ENCODE measurements around the gene SPINDOC. TPM values are rescaled to one million over a fixed set of nuclear protein-coding genes. Genes with fewer than 3 reads are reported as not detected.
"Not testable (repeated sequence)": the region's sequence is repeated elsewhere in the genome, so short reads cannot be mapped to it uniquely, and the experiment has no call there.

The SPINDOC gene
- total and polyA plus RNA-seq, 9 of the 15 experiments (the other 6 are each of a cell fraction or from before 2014, with no cell fraction given) = 0.70 to 36.3 (median 19.6) TPM

- TF ChIP-seq CLOCK (CRISPR knock-in tag; IDR thresholded peaks at IDR 0.05; ENCODE audit: borderline replicate concordance) = no peak
These were observed 45.6 kb downstream of the SPINDOC start (continued) for GRCh38 chr11:63858628-63859550.

- DNase-seq (ENCODE audit: extremely low read depth in 1 of 4, low spot score in 3 of 4) (no peak), FAIRE-seq (no peak), ATAC-seq (no peak)
- H2AFZ ChIP-seq (ENCODE audit: low read depth, low read length) = no peak overlapping the region
- H3K4me3 ChIP-seq = no peak overlapping the region
- WGBS (ENCODE audit: insufficient coverage, low coverage, missing lambda C conversion rate) = 70% methylated on average over 4 of the region's 4 CpGs
- no peaks in the 10 kb centered on the region for H3K9me3 ChIP-seq (replicated peaks; ENCODE audit: control insufficient read depth, insufficient read depth, low read depth, low read length)
- no peaks in the 10 kb centered on the region for H3K9me1 ChIP-seq (ENCODE audit: control insufficient read depth, insufficient read depth, low read length)
- H4K20me1 ChIP-seq (replicated peaks; ENCODE audit: control insufficient read depth, insufficient read depth, low read length) = 0 out of 2 replicates have a peak, but pooled peaks cover 4% of the 10 kb centered on the region
- intact Hi-C loops (cut with micrococcal nuclease) (no loop called here), in situ Hi-C loops (cut with MboI) (no loop called here)
- H3K27ac ChIP-seq (ENCODE audit: extremely low read depth, low read depth, low read length) = no peak overlapping the region
- no peak for TF ChIP-seq FOXJ2 (tag; IDR thresholded peaks at IDR 0.05)
- TF ChIP-seq BMI1 (IDR thresholded peaks at IDR 0.05; ENCODE audit: low read length) = no peak
- TF ChIP-seq ZNF76 (CRISPR knock-in tag; IDR thresholded peaks at IDR 0.05; ENCODE audit: borderline replicate concordance) = no peak
- no peak for TF ChIP-seq HNRNPLL (IDR thresholded peaks at IDR 0.05; ENCODE audit: low read depth, low read length, poor library complexity, severe bottlenecking)
- no TSS peak for BruUV-seq (replicated peaks)
- peaks cover 39% of the 10 kb centered on the region; the same call in 2 of the 3 replicates for H3K36me3 ChIP-seq (ENCODE audit: control insufficient read depth, insufficient read depth, low read length)
- ChIA-PET POLR2A (interaction anchor here (0.5 to 1.4 kb wide), 4 partner anchors 8 to 96 kb away, joined by 3 to 6 read pairs (median 4); no protein-coding TSS in a partner anchor), CTCF (ENCODE audit: low intra/inter-chr PET ratio) (no interaction called here)
- H3K79me2 ChIP-seq (ENCODE audit: control insufficient read depth, insufficient read depth, low read length) = peaks cover 53% of the 10 kb centered on the region
- H3K27me3 ChIP-seq (ENCODE audit: control insufficient read depth in 2 of 2, insufficient read depth in 2 of 2, low read length in 2 of 2) = no peaks in the 10 kb centered on the region
- H3K4me2 ChIP-seq (ENCODE audit: insufficient read depth, low read length) = no peak overlapping the region
- H3K4me1 ChIP-seq (replicated peaks in 1 of 2; ENCODE audit: control insufficient read depth in 2 of 2, insufficient read depth in 2 of 2, low read length in 2 of 2) = peaks cover 7 to 13% of the 10 kb centered on the region in 2 experiments; a peak in 4 of 5 replicates
- H3K9ac ChIP-seq (ENCODE audit: insufficient read depth in 1 of 2, low read depth in 2 of 2, low read length in 2 of 2) = no peak overlapping the region
These were observed 49.7 kb downstream of the SPINDOC start for GRCh38 chr11:63862923-63863322.

GRCh38 chr11:63863620-63864019 is 50.4 kb downstream of the SPINDOC start:
- H2AFZ ChIP-seq (ENCODE audit: low read depth, low read length); CTCF ChIA-PET (ENCODE audit: low intra/inter-chr PET ratio); H3K27me3 ChIP-seq (ENCODE audit: control insufficient read depth in 2 of 2, insufficient read depth in 2 of 2, low read length in 2 of 2); in situ Hi-C loops (cut with MboI); H4K20me1 ChIP-seq (replicated peaks; ENCODE audit: control insufficient read depth, insufficient read depth, low read length); intact Hi-C loops (cut with micrococcal nuclease); H3K9ac ChIP-seq (ENCODE audit: insufficient read depth in 1 of 2, low read depth in 2 of 2, low read length in 2 of 2); DNase-seq (ENCODE audit: extremely low read depth in 1 of 4, low spot score in 3 of 4); H3K27ac ChIP-seq (ENCODE audit: extremely low read depth, low read depth, low read length); H3K4me3 ChIP-seq; FAIRE-seq; H3K4me2 ChIP-seq (ENCODE audit: insufficient read depth, low read length); ATAC-seq; H3K9me1 ChIP-seq (ENCODE audit: control insufficient read depth, insufficient read depth, low read length); H3K9me3 ChIP-seq (replicated peaks; ENCODE audit: control insufficient read depth, insufficient read depth, low read depth, low read length); BruUV-seq (replicated peaks): not testable (repeated sequence)
- 97% methylated on average over 6 of the region's 6 CpGs for WGBS (ENCODE audit: insufficient coverage, low coverage, missing lambda C conversion rate)
- Histone ChIP-seq H3K4me1 (replicated peaks in 1 of 2; ENCODE audit: control insufficient read depth in 2 of 2, insufficient read depth in 2 of 2, low read length in 2 of 2) (peaks cover 2 to 10% of the 10 kb centered on the region in 2 experiments; a peak in 4 of 5 replicates), H3K79me2 (ENCODE audit: control insufficient read depth, insufficient read depth, low read length) (peaks cover 55% of the 10 kb centered on the region), H3K36me3 (ENCODE audit: control insufficient read depth, insufficient read depth, low read length) (peaks cover 45% of the 10 kb centered on the region; the same call in 2 of the 3 replicates)
- POLR2A ChIA-PET = interaction anchor here (1.4 kb wide), 1 partner anchor 9 kb away, joined by 4 read pairs; no protein-coding TSS in a partner anchor

Data from K562 (cell line).